Measurements from ENCODE around the gene FBXO41.

DNA sequence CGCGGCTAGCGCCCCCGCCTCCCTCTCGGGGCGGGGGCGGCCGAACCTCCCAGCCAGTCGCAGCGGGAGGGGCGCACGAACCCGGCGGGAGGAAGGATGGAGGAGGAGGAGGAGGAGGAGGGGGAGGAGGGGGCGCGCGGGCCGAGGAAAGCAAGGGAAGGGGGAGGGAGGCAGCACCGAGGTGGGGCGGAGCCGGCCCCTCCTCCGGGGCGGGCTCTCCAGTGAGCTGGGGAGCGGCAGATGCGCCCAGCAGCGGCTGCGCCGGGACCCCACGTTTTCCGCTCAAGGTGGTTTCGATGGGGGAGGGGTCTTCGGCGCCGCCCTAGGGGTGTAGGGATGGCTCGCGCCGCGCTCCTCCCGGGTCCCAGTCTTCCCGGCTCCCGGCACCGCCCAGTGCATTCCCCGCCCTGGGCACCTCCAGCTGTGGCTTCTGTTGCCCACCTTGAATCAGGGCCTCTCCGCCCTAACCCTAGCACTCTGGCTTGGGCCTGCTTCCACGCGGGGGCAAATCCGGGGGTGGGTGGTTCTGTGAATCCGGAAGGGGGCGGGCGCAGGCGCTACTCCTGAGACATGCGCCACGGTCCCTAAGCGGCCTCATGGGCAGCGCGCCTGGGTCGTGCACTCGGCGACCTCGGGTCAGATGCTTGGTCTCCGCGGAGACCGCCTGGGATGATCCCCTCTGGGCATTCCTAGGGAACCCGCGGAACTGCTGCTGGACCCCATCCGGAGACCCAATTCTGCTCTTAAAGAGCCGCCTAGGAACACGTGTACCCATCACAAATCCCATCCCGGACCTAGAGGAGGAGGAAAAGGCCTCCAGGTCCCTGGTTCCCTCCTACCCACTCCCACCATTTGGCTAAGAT is at the start of gene FBXO41:
- no peak for TF ChIP-seq EZH2phosphoT487 (IDR thresholded peaks at IDR 0.05; ENCODE audit: borderline replicate concordance, low read depth, low read length)
- TF ChIP-seq, protein P1, sequence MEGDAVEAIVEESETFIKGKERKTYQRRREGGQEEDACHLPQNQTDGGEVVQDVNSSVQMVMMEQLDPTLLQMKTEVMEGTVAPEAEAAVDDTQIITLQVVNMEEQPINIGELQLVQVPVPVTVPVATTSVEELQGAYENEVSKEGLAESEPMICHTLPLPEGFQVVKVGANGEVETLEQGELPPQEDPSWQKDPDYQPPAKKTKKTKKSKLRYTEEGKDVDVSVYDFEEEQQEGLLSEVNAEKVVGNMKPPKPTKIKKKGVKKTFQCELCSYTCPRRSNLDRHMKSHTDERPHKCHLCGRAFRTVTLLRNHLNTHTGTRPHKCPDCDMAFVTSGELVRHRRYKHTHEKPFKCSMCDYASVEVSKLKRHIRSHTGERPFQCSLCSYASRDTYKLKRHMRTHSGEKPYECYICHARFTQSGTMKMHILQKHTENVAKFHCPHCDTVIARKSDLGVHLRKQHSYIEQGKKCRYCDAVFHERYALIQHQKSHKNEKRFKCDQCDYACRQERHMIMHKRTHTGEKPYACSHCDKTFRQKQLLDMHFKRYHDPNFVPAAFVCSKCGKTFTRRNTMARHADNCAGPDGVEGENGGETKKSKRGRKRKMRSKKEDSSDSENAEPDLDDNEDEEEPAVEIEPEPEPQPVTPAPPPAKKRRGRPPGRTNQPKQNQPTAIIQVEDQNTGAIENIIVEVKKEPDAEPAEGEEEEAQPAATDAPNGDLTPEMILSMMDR (conservative IDR thresholded peaks at IDR 0.05; ENCODE audit: low read length), result no peak

Data from OCI-LY7 (cell line).